Measurements from ENCODE around the gene VWA5B1.

The VWA5B1 gene

DNA sequence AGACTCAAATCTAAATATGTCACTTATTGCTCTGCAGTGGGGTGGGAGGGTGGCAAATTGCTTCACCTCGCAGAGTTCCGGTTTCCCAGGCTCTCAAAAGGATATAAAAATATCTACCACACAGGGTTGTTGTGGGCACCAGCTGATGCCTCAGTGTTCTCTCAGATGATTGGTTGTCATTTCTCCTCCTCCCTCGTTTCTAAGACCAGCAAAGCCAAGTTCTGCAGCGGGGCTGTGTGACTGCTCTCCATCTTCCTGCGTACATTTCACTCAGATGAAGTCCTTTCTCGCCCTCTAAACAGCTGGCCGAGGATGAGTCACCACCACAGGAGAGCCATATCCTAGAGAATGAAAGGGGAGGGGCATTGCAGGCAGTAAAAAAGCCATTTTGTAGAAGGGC is 35.0 kb upstream of the VWA5B1 start:
- Histone ChIP-seq H3K27me3 (replicated peaks; ENCODE audit: control insufficient read depth, insufficient read depth, low read length) (no peaks in the 10 kb centered on the region), H3K4me3 (replicated peaks; ENCODE audit: low read depth, low read length) (no peak overlapping the region), H3K36me3 (ENCODE audit: control insufficient read depth, insufficient read depth, low read length) (no peaks in the 10 kb centered on the region)
- no peak for DNase-seq (ENCODE audit: extremely low read depth, insufficient read length)
- TF ChIP-seq, protein P1, sequence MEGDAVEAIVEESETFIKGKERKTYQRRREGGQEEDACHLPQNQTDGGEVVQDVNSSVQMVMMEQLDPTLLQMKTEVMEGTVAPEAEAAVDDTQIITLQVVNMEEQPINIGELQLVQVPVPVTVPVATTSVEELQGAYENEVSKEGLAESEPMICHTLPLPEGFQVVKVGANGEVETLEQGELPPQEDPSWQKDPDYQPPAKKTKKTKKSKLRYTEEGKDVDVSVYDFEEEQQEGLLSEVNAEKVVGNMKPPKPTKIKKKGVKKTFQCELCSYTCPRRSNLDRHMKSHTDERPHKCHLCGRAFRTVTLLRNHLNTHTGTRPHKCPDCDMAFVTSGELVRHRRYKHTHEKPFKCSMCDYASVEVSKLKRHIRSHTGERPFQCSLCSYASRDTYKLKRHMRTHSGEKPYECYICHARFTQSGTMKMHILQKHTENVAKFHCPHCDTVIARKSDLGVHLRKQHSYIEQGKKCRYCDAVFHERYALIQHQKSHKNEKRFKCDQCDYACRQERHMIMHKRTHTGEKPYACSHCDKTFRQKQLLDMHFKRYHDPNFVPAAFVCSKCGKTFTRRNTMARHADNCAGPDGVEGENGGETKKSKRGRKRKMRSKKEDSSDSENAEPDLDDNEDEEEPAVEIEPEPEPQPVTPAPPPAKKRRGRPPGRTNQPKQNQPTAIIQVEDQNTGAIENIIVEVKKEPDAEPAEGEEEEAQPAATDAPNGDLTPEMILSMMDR (IDR thresholded peaks at IDR 0.05; ENCODE audit: insufficient read depth, low read length, poor library complexity, severe bottlenecking): no peak

DNA sequence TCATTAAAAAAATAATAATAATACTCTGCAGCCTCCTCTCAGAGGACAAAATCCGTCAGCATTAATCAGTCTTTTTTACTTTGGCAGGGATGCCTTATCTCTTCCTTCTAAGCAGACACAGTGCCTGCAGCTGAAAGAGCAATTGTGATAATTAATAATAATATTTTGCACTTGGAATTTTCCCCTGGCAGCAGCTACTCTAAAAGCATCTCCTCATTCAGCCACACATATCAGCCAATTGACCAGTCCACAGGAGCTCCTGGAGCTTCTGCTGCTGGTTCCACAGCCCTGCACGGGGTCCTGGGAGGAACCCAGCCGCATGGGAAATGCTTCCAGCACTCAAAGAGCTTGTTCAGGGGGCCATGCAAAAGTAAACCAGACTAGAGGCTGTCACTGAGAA is 31.0 kb upstream of the VWA5B1 start:
- no peak overlapping the region for H3K4me3 ChIP-seq (replicated peaks; ENCODE audit: low read depth, low read length)
- DNase-seq (ENCODE audit: extremely low read depth, insufficient read length): no peak
- H3K36me3 ChIP-seq (ENCODE audit: control insufficient read depth, insufficient read depth, low read length): no peaks in the 10 kb centered on the region
- H3K27me3 ChIP-seq (replicated peaks; ENCODE audit: control insufficient read depth, insufficient read depth, low read length): peaks cover 2% of the 10 kb centered on the region; the same call in 1 of the 2 replicates
- TF ChIP-seq, protein P1 (IDR thresholded peaks at IDR 0.05; ENCODE audit: insufficient read depth, low read length, poor library complexity, severe bottlenecking): no peak

DNA sequence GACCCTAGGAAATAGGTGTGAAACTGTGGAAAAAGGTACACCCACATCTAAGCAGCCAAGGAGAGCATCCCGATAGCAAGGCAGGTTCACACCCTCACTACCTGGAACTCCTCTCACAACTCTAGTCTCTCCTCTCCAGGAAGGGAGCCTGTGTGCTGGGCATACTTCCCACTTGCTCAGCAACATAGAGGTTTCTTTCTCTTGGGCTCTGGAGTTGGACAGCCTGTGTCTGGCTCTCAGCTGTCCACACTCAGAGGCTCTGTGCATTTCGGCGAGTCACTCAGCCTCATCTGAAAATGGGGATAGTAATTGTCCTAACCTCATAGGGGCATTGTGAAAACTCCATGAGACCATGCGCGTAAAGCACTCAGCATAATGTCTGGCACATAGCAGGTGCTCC is 29.6 kb upstream of the VWA5B1 start:
- H3K36me3 ChIP-seq (ENCODE audit: control insufficient read depth, insufficient read depth, low read length): no peaks in the 10 kb centered on the region
- DNase-seq (ENCODE audit: extremely low read depth, insufficient read length): no peak
- H3K27me3 ChIP-seq (replicated peaks; ENCODE audit: control insufficient read depth, insufficient read depth, low read length): peaks cover 2% of the 10 kb centered on the region; the same call in 1 of the 2 replicates
- no peak overlapping the region for H3K4me3 ChIP-seq (replicated peaks; ENCODE audit: low read depth, low read length)
- TF ChIP-seq, protein P1 (IDR thresholded peaks at IDR 0.05; ENCODE audit: insufficient read depth, low read length, poor library complexity, severe bottlenecking): no peak

DNA sequence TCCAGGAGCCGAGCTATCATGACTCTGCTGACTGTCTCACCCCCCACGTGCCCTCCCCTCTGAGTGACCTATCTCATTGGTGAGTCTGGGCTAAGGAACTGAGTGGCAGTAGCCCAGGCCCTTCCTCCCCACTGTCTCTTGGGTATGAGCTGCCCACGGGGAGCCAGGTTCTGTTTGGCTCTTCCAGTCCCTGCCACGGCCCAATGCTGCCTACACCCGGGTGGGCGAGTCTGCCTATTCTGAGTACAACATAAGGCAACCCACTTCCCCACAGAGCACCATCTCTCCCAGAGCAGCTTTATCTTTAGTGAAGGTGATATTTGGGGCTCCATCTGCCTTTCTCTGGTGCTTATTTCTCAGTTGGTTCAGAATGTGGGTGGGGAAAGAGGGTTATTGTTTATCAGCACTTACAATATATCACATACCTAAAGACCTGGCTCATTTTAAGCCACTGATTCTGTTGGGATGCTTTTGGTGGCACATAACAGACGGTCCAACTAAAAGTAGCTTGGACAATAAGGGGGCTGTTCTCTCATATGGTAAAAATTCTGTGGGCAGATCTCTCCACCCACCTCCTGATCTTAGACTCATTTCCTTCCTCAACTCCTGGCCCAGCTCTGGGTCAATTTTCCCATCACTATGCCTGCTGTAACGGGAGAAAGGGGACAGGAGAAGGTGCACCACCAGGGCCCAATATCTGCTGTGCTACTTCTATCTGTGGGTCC is 27.7 kb upstream of the VWA5B1 start:
- H3K27me3 ChIP-seq (replicated peaks; ENCODE audit: control insufficient read depth, insufficient read depth, low read length): peaks cover 2% of the 10 kb centered on the region; the same call in 1 of the 2 replicates
- no peak for DNase-seq (ENCODE audit: extremely low read depth, insufficient read length)
- TF ChIP-seq, protein P1 (IDR thresholded peaks at IDR 0.05; ENCODE audit: insufficient read depth, low read length, poor library complexity, severe bottlenecking): no peak
- H3K36me3 ChIP-seq (ENCODE audit: control insufficient read depth, insufficient read depth, low read length): no peaks in the 10 kb centered on the region
- H3K4me3 ChIP-seq (replicated peaks; ENCODE audit: low read depth, low read length): no peak overlapping the region

DNA sequence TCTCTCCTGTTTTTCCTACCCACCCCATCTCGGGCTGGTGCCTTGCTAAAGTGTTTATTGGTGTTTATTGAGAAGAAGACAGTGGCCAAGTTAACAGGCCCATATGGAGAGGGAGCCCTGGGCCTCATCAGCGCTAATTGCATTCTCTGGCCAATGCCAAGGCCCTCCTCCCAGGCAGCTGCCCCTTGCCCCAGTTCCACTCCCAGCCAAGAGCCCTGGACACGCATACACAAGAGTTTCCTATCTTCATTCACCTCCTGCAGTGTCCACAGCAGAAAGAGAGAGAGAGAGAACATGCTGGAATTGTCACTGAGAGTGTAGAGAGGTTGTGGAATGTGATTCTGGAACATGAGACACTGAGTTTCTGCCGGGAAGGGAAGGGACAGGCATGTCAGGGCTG is 25.4 kb upstream of the VWA5B1 start:
- H3K36me3 ChIP-seq (ENCODE audit: control insufficient read depth, insufficient read depth, low read length): no peaks in the 10 kb centered on the region
- TF ChIP-seq, protein P1 (IDR thresholded peaks at IDR 0.05; ENCODE audit: insufficient read depth, low read length, poor library complexity, severe bottlenecking): no peak
- no peak for DNase-seq (ENCODE audit: extremely low read depth, insufficient read length)
- H3K4me3 ChIP-seq (replicated peaks; ENCODE audit: low read depth, low read length): no peak overlapping the region
- peaks cover 2% of the 10 kb centered on the region for H3K27me3 ChIP-seq (replicated peaks; ENCODE audit: control insufficient read depth, insufficient read depth, low read length)

Data from GM06990 (cell line).